NCI-H2171 treated with DMSO at 0.1 percent for 48 hours (cell line): ENCODE data around the gene MDGA2.

Experiments used
- DNase-seq: peaks from one replicate; lab custom pipeline; 2025; lab: John Stamatoyannopoulos, UW

Gene MDGA2

DNA sequence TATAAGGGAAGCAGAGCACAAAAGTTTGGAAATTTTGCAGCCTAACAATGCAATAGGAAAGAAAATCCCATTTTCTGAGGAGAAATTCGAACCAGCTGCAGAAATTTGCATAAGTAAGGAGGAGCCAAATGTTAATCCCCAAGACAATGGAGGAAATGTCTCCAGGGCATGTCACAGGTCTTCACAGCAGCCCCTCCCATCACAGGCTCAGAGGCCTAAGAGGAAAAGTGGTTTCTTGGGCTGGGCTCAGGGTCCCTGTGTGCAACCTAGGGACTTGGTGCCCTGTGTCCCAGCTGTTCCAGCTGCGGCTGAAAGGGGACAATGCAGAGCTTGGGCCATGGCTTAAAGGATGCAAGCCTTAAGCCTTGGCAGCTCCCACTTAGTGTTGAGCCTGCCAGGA lies 190.0 kb downstream of the MDGA2 start:
- DNase-seq = no peak

DNA sequence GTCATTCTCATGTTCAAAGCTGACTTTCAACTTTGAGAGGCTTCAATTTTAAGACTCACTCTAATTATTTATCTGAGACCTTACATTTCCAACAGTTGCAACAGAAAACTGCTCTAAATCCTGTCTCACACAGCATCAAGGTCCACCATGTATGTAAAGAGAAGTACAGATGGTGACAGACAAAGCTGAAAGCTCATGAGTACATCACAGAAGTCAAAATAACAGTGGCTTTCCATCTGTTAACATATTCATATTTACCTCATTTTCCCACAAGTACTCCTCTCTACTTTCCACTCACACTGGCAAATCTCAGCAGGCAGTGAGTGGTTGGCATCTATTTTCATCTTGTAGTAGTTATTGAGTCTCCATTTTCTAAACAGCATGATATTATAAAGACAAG lies 192.0 kb downstream of the MDGA2 start:
- DNase-seq = no peak

DNA sequence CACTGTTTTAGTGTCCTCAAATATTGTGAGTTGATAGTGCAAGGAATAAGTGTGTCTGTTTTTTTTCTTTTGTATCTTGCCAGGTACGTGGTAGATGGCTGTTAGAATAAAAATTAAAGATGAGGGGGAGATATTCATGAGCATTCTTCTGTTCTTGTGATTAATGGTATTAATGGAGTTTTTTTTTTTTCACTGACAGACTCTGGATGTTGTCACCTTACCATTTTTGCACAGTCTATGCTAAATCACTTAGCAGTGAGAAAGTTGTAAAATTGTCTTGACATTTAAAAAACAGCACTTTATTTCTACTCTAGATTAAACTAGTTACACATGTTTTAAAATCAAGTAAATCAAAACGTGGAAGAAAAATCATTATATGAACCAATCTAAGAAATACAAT lies 204.3 kb downstream of the MDGA2 start:
- DNase-seq = no peak

DNA sequence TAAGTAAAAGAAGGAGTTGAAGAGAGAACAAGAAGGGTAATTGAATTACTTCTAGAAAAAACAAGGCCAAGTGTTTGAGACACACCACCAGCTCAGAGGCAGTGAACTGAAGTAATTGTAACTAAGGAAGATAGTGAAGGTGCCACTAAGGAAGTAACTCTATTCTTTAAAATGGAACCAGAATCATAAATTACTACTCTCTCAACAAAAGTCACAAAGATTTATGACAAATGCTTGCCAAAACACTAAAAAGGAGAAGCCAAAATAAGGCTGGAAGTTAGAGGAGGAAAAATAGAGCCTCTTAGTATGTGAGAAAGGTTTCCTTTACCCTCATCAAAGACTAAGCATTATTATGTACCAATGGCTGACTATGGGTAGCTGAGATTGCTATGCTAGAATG lies 208.5 kb downstream of the MDGA2 start:
- no peak for DNase-seq

DNA sequence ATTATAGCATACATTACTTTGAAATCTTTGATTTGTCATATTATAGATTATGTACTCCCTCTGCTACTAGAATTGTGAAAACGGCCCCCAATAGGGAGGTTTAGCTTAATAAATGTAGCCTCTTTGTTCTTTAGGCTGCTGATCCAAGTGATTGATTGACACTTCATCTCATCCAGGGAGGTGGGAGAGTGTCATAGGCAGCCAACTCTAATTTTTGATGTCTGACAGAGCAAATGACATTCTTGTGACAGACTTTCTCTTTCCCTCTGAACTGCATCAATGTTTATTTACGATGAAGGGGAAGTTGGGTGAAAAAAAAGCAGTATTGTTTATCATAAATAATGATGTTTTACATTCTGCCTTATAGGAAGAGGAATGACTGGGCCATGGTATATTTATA lies 221.4 kb downstream of the MDGA2 start:
- no peak for DNase-seq

DNA sequence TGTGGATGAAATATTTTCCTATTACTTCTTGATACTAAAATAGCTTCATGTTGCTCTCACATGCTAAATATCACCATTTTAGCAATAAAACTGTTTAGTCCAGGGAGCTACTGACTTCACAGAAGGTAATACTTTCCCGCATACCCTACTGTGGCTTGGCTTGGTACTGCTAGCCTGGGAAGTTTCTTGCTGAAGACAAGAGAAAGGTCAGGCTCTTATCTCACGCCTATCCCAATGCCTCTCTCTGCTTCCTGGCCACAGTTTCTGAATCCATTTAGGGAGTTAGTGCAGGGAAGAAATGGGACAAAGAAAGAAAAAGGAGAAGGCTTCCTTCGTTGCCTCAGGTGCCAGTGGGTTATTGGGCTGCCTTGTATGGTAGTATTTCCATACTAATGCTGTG lies 228.3 kb downstream of the MDGA2 start:
- no peak for DNase-seq

DNA sequence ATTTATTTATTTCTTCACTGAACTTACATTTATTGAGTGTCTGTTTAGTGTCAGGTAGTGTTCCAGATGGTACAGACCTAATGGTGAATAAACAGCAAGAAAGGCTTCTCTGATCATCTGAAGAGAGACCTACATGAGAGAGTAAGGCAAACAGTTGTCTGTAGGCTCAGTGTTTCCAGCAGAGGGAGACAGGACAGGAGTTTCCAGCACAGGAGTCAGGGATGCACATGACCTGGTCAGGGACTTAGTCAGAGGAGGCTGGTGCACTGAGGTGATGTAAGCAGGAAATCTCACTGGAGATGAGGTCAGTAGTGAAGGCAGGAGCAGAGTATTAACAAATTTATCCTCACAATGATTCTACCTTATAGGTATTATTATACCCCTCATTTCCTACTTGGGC lies 233.2 kb downstream of the MDGA2 start:
- peak; percentile 3 for DNase-seq

DNA sequence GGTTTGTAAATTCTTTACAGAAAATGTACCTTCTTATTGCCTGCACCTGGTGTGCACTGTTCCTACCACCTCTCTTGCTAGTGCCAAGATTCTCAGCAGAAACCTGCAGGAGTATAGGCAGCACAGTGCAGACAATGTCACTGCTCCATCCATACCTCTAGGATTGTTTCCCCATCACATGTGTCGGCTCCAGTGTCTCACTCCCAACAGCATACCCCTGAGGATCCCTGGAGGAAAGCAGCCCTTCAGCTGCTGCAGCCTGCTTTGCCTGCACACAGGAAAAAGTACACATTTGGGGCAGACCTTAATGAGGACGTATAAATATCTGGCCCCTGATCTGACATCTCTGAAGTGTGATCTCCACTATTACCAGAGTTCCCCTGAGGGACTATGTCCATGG lies 235.5 kb downstream of the MDGA2 start:
- no peak for DNase-seq

DNA sequence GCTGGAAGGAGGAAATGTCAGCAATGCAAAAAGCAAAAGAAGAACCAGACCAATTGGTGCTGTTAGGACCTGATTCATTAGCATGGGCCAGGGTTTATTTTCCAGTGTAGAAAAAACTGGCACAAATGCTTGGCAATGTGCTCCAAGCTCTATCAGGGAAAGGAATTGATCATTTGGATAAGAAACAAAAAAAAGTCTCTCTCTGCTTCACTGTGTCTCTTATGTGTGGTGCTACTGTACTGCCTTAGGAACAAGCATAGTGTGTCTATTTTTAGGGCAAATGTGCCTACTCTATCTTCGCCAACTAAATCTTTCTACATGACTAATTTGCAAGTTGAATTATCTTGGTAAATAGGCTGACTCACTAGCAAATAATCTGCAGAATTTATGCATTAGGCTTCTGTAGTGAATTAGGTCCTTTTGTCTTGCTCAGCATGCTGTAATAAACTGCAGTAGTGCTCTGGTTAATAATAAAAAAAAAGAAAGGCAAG lies 236.7 kb downstream of the MDGA2 start:
- no peak for DNase-seq

DNA sequence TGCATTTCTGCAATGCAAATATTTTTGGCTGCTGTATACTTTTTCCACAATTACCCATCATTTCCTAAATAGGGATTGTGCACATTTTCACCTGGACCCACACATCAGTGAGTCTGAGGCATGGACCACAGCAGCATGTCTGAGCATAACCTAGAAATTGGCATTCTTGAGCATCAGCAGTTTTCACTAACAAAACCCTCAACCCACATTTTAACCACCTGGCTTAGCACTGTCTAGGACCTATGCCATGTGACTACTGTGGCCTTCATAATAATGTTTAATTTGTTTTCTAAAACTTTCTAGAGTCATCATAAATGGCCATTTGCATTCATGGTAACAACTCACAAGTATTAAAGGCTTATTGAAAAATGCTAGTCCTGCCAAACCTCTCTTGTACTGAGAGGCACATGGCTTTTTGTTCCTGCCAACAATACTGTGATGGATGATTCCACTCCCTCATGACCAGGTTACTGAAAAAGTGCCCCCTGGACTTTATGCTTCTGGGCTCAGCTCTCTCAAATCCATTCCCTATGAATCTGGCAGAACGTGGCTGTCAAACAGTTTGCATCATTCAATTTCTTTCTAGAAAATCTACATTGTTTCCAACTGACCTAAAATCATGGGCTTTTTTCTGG lies 240.0 kb downstream of the MDGA2 start:
- DNase-seq = no peak

DNA sequence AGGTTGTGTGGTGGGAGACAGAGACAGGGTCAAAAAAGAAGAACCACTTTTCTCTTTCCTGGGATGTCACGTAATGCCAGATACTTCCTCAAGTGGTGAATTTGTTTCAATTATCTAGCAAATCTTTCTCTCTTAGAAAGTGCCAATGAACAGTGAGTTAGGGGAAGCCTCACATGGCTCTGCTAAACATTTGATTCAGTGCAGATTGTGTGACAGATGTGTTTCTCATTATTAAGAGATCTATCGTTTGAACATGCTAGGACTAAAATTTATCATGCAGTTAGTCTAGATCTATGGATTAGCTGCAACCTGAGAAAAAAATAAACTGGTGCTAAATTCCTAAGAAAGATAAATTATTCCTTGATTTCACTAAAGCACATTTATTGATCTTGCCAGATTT lies 247.8 kb downstream of the MDGA2 start:
- DNase-seq = no peak

DNA sequence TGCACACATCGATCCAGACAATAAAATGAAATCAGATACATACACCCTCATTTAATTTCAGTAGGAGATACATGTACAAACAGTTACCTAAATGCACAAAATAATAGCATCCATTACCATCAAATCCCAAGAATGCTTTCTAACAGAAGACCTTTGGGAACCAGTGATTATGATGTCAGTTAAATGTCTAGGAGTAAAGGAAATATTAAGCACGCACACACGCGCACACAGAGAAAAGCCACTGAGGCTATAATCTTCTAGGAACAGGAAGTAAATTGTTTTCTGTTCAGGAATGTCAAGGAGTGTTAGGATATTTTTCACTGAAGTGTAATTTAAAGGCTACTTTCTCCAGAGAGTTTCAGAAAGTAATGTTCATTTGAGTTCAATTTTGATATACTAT lies 250.1 kb downstream of the MDGA2 start:
- no peak for DNase-seq

DNA sequence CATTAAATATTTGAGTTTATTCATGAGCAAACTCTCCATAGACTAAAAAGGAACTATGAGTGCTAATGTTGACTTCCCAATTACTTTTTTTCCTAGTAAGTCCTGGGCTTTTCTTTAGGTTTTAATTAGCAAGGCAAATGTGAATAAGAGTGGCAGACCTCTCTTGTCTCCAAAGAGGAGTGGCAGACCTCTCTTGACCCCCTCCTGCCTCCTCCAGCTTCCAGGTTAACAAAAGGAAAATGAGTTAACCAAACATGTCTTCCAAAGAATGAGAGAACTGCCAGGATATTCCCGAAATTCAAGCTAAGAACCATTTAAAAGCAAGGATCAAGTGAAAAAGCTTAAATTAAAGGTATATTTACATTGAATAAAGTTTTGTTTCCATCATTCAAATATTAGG lies 253.2 kb downstream of the MDGA2 start:
- no peak for DNase-seq

DNA sequence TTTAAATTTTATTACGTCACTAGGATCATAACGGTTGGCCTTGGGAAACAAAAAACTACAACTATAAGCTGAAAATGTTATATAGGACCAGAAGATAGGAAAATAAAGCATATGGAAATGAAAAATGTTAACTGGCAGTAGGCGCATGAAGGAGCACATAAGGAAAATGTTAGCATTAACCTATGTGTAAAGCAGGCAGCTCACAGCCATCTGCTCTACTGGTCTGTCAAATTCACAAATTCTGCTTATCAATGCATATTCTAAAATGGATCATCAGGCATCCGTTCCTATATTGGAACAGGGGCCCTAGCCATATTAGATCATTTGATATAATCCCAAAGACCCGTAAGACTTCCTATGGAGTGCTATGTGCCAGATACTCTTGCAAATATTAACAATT lies 263.9 kb downstream of the MDGA2 start:
- no peak for DNase-seq

DNA sequence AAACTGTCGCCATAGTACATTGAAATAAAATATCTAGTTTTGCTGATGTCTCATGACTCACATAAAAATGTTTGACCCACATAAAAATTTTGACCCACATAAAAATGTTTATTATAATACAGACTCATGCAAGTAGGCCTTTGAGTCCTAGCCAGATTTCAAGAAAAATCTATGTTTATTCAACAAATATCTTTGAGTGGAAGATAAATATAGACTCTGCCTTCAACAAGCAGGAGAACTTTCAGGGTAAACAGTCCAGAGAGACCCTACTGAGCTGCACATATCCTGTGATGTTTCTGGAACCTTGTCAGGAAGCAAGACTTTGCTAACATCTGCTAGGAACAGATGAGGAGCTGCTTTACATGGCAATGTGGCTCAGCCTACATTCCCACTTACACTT lies 283.1 kb downstream of the MDGA2 start:
- DNase-seq = no peak

DNA sequence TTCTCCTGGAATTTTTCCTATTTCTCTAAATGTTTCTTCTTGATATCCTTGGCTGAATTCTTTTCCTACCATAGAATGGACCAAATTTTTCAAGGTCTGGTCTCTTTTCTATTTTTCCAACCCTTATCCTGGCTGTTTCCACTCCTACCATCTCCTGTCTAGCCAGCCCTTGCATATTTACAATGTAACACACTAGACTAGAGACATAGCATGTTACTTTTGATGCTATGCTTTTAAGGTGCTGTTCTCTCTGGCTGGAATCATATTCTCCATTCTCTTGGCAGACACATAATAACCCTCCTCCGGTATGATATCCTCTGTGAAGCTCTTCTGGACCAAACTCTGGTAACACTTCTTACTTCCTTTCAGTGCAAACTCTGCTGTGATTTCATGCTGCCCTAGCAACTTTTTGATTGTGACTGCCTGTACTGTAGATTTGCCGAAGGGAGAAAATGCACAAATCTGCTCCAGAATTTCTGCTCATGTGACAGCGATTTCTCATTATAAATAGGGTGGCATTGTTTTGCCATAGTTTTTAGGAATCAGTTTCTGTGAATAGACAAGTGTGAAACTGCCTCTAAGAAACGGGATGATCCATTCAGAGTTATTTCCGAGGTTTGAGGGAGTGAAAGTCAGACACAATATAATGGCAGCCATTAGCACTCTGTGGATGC lies 284.4 kb downstream of the MDGA2 start:
- no peak for DNase-seq

DNA sequence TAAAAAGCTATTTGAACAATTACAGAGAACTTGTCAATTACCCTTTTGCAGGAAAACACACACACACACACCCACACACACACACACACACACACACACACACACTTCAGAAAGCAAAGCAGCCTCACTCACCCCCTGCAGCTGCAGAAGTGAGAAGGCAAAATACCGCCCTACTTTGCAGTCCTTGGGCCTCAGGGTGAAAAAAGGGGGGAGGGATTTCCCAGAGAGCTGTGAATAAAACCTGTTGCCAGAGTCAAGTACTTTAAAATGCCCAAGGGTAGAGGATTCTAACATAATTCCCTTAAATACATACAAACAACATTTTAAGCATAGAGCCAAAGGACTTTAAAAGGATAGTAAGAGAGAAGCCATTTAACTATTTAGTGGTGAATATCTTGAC lies 285.9 kb downstream of the MDGA2 start:
- DNase-seq = no peak

DNA sequence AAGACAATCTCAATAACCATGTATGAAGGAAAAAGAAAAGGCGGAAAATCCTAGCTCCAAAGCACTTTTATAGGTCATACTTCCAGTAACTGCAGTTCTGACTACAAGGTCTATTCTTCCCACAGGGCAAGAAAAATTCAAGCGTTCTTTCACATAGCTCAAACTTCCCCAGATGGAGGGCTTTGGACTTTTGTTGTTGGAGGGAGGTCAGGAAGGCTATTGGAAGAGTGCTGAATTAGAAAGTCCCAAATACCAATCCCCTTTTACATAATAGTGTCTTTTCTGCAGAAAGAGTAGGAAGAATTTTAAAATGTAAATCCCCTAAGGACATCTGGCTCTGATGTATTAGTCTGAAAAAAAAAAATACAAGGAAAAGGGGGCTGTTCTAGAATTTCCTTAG lies 309.4 kb downstream of the MDGA2 start:
- DNase-seq = no peak

DNA sequence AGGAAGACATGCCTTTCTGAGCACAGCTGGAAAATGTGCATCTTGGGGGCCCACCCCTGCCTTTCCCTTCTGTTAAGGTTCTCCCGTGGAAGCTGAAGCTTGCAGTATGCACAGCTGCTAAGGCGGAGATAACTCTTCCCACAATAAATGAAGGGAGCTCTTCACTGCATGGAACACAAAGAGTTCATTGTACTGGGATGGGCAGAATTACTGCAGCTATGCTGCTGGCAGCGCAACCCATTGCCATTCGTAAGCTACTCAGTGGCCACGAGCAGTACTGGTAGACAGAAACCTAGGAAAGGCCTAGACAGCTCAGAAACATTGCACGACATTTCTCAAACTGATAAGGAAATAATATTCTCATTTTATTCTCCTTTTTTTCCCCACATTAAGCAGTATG lies 310.2 kb downstream of the MDGA2 start:
- no peak for DNase-seq

DNA sequence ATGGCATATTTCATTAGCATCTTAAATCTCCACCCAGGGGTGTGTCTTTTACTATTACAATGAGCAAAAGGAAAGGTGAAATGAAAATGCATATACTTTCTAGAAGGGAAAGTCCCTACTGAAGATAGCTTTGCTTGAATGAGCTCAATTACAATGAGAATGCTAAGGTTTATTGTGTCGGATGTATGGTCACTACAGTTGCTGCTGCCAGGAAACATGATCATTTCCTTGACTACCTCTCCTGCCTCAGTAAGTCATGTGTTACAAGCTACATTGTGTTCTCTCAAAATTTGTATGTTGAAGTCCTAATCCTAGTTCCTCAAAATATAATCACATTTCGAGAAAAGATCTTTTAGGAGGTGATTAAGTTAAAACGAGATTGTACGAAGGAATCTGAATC lies 322.2 kb downstream of the MDGA2 start:
- no peak for DNase-seq

DNA sequence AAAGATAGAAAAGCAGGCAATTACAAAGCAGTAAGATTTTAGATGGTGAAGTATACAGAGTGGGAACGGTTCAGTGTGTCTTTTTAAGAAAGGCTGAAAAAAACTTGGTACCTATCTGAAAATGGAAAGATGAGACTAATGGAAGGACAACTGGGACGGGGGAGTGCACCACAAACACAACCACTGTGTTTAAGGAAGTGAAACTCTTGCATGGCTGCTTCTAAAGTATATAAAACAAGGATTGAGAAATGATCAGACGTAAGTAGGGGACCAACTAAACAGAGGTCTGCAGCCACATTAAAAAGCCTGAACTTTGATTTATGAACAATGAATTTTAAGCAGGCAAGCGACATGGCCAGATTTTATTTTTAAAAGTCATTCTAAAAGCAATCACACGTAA lies 328.6 kb downstream of the MDGA2 start:
- no peak for DNase-seq

DNA sequence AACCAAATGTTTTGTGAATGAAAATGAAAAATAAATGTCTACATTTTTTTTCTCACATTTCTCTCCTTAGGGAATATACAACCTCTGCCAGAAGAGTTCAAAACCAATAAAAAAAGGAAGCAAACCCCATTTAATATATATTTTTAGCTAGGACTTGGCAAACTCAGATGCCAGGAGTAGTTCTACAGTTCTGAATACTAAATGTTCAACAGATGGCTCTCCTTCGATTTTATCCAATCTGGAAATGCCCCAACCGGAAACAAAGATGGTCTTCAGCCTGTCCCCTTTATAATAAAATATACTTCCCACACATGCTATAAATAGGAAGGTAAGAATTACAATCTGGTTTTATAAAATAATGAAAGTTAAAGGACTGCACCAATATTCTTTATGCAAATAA lies 330.4 kb downstream of the MDGA2 start:
- DNase-seq = no peak

DNA sequence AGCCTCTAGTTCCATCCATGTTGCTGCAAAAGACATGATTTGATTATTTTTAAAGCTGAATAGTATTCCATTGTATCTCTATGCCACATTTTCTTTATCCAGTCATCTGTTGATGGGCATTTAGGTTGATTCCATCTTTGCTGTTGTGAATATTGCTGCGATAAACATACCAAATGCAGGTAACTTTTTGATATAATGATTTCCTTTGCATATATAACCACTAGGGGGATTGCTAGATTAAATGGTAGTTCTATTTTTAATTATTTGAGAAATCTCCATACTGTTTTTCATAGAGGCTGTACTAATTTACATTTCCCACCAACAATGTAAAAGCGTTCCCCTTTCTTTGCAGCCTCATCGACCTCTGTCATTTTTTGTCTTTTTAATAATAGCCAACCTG lies 342.5 kb downstream of the MDGA2 start:
- no peak for DNase-seq

DNA sequence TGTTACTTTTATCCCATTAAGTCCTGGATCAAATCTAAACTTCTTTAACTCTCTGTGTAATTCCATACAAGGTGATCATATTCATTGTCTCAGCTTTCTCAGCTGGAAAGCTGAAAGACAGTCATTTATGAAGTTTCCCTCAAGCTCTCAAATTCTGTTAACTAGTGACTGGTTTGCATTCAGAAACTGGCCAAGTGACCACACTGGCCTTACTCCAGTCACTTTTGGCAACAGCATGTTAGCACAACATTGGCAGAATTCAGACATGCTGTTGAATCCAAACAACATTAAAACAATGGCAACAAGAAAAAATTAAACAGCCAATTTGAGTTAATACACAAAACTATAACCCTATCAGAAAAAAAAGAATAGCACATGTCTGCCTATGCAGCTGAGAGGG lies 343.3 kb downstream of the MDGA2 start:
- DNase-seq = no peak
